EH (cell line): ENCODE results near the gene ABTB2.
A peak's percentile ranks its signal among the peaks of the same experiment; 100 is the strongest.

Experiments
- DNase-seq: peaks from one replicate; pipeline ENCODE4 v3.0.0-alpha.2; 2015; ENCODE audit warnings: low read depth

ABTB2 gene

DNA sequence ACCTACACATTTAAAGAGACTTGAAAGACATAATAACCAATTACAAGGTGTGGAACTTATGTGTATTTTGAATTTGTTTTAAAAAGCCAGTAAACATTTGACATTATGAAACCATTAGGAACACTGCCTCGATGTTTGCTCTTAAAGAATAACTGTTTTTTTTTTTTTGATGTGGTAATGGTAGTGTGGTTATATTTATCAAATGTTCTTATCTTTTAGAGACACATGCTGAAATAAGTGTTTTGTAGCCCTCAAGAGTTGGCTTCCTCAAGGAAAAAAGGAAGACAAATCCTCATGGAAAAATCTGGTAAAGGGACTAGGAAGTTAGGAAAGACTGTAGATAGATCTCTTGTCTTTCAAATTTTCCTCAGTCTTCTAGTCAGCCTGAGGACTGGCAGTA is 2.2 kb upstream of the ABTB2 start:
- no peak for DNase-seq

DNA sequence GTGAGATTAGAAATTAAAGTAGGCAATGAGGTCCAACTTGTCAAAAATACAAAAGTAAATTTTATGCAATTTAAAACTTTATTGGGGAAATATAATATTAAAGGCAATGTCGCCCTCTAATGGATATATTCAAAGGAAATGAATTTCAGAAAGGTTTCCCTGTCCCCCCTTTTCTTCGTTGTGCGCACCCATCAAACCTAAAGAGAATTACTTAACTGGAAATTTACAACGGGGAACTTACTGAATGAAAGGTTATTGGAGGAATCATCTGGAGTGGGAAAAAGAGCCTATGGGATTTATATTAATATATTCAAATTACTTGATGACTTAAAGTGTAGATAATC is 1.7 kb upstream of the ABTB2 start:
- DNase-seq = no peak

DNA sequence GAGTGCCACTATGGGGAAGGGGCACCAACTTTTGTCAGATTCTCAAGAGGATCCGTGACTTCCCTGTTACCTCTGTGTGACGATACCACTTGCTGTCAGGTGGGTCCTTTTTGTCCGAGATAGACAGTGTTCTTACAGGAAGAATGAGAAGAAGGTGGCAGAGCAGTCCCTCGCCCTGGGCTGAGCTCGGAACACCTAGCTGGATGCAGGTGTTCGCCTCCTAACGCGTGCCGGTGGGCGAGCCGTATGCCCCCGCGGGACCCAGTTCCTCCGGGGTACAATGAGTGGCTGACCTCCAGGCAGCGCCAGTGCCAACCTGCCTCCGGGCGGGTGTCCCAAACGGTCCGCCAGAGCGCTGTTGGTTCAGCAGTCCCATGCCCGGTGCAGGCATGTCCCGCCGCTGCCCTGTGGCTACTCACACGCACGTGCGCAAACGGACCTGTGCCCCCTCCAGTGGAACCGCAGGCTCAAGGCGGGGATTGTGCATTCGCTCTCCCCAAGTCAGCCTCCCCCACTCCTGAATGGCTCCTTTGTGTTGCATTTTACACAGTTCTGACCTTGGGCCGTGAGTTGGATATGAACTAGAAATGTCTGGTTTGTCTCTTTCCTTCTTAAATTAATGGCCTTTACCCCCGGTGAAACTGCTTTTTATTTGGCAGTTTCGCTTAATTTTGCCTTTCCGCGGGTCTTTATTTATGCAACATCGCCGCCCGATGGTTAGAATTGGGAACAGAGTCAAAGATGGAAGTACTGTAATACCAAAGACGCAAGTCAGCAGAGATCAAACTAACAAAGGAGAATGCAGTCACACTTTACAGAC is 1.1 kb upstream of the ABTB2 start:
- DNase-seq = peak; percentile 79

DNA sequence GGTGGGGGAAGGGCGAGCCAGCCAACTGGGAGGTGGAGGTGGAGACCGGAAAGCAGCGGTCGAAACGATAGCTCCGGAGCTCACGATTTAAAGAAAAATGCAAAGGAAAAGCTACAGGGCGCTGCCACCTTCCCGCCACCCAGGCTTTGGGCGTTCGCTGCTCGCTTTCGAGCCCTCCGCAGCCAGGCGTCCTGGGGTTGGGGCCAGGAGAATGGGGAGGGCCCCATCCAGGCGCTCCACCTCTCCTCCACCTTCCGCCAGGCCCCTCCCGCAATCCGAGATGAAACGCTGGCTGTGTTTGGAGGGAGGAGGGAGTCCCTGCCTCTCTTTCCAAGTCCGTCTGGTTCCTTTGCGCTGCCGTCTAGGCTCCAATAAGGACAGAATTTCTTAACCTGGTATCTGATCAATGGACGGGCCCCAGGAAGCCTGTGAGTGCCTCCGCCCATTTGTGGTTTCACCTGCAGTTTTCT is 483 bp upstream of the ABTB2 start:
- DNase-seq = peak; percentile 36

DNA sequence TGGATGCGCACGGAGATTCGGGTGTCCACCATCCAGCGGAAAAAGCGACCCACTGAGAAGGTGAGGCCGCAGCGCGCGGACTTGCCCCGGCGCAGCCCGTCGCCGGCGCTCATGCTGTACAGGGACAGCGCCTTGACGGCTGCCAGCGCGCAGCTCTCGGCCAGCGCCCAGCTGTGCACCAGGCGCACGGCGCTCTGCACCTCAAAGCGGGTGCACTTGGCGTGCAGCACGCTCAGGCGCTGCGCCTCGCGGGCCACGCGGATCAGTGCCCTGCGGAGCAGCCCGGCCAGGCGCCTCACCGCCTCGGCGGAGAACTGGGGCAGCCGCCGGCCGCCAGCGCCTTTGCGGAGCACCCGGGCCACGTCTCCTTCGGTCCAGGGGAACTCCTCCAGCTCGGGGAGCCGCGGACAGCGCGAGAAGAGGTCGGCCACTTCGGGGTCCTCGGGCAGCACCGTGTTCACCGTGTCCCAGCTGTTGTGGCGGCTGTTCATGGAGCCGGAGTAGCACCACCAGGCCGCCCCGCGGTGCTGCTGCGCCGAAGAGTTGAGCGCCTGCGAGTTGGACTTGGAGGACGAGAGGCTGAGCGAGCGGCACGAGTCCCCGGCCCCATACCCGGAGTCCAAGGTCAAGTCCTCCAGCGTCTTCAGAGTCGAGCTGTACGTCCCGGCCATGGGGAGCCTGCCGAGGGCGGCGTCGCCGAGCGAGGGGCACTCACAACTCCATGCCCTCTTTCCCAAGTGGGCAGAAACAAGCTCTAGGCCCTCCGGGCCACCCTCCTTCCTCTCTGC is 703 bp downstream of the ABTB2 start:
- peak; percentile 64 for DNase-seq

DNA sequence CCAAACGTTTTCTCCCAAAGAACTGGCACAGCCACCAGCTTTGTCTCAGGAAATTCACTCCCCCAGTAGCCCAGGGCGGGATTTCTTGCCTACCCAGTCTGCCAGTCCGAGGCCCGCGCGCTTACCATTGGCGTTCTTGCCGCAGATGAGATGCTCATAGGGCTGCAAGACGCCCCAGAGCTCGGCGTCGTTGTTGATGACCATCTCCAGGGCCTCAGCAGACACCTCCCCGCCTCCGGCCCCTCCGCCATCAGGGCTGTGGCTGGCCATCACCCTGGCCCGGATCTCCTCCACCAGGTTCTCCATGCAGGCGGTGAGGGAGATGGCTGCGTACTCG is 1.3 kb downstream of the ABTB2 start:
- DNase-seq = peak; percentile 34

DNA sequence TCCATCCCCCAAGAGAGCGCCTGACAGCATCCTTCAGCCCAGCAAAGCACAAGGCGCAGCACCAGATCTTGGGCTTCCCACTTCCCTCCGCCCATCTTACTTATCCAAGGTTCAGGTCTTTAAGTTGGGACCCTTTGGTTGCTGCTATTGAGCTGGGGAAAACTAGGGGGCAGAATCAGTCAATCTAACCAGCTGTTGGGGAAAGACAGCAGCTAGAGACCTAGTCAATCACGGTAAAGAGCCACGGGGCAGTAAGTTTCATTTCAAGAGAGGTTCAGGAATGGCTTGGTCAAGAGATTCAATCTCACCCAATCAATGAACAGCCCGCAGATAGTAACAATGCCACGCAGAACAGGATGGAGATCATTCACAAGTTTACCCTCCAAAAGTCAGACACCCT is 1.7 kb downstream of the ABTB2 start:
- DNase-seq = no peak

DNA sequence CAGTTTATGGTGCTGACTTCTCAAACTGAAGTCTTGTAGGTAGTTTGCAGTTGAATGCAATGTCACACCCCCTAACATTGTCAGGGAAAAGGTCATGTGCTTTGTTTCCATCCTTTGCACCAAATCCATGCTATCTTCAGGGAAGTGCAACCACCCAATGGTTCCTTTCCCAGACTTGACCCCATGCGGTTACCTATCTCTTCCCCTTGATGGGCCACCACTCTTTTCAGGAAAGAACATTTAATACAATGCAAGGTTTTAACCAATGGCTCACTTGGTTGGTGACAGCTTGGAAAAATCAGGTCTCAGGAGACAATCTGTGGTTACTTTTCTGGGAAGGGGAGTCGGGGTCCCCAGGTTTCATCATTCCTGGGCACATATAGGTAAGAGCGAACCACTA is 2.1 kb downstream of the ABTB2 start:
- no peak for DNase-seq

DNA sequence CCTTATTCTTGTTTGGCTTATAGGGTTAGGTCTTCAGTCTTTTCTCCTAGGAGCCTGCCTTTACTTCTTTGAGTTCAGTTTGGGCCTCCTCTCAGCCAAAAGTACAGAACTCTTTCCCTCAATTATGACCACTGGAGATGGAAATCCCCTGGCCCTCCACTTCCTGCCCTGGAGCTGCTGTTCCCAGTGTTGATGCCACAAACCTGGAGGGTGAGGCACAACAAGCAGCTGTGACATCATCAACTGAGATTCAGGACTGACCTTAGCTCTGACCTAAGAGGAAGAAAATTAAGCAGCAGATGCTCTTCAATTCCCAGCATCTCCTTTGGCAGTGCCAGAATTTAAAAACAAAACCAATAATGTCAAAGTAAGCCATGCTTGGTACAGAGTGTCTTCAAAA is 3.0 kb downstream of the ABTB2 start:
- DNase-seq = peak; percentile 19

DNA sequence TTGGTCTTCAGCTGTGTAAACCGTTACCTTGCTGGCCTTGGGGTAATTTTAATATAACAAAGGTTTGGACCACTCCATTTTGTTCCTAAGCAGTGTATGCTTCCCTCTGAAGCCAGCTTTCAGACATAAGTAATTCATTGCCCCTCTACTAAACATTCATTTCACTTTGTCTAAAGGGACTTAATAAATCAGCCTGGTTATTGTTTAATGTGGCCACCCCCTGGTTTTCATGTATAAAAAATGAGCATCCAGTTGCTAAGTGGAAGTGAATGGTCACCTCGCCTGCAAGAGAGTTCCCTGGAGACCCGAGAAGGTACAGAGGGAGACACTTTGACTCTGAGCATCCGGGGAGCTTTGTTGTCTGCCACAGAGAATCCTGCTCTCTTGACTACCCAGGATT is 3.9 kb downstream of the ABTB2 start:
- no peak for DNase-seq

DNA sequence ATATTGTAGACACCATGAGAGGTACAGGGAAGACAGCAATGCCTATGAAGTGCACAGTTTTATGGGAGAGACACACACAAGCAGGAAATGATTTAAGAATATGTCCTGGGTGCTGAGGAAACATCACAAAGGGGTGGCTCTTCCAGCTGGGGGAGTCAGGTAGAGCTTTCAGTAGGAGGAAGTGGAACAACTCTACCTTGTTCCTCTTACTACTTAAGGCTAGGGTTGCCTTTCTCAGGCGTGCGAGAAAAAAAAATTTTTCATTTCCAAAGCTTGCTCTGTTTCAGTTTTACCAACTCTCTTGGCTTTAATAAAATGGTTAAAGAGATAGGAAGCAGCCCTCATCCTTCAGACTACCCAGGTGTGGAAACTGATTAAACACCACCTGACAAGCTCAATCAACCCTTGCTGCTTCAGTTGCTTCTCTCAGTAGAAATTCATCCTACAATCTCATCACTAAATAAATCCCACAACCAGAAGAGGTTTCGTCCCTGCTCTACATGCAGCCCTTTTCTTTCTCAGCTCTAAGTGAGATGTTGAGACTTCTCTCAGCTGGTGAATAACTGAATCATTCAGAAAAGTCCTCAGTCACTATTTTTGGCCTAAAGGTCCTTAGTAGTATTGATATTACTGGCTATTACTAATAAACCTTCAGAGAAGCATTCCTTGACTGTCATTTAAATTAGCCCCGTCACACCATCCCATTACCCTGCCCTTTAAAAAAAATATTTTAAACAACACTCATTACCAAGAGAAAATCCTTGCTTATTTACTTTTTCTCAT is 5.9 kb downstream of the ABTB2 start:
- DNase-seq = no peak

DNA sequence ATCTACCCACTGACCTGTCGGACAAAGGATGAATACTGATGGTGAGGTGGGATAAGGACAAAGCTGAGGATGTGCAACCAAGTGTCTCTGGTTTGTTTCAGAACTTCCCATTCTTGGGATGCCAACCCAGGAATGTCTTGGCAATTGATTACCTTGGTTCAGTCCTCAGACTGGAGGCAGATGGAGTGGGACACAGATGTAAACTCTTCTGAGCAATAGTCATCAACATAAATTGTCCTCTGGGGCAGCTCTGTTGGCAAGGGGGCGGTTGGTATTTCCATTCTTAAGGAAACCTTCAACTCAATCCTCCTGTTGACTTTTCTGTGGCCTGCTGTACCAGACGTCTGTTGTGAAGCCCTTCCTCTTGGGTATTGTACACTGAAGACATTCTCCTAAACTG is 6.8 kb downstream of the ABTB2 start:
- no peak for DNase-seq

DNA sequence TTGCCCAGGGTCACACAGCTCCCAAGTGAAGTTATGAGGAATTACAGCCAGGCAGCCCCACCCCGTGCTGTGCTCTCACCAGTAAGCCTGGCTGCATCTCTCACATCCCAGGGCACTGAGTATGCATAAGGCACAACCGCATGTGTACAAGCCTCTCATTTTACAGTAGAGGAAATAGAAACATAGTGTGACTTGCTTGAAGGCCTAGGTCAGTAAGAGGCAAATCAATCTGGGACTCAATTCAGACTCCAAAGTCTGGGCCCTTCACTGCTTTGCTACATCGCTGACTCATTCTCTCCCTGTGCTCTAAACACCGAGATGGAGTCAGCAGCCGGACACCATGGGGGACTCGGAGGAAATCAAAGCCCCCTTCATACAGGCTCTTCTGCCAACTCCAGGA is 7.9 kb downstream of the ABTB2 start:
- DNase-seq = no peak

DNA sequence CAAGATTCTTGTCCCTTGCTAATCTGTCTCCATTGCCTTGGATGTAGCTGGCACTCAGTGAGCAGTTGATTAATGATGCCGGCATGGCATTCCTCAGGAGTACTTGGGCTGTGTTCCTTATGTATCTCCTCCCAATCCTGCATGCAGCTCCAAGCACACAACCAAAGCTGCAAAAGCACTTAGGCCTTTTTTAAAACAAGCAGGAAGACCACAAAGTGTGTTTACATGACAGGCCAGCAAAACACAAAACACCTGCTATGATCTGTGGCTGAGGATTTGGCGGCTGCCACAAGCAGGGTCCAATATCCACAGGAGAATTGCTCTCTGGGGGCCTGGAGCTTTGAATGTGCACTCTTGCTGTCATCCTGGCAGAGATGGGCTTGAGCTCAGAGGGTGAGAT is 8.9 kb downstream of the ABTB2 start:
- DNase-seq = no peak

DNA sequence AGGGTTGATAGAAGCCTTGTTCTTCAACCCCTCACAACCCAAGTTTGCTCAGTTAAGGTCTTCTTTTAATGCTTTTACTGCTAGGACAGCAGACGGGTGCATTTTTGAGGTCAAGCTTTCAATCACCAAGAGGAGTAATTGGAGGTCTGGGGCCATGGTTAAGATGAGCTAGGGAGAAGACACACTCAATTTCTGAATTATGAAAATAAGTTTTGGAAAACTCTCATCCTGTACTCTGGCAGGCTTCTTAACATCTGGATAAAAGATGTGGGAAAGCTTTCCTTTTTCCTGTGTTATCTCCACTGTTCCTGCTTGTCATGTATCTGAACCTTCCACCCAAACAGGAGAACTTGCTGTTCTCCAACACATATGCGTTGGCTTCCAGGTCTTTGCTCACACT is 9.7 kb downstream of the ABTB2 start:
- no peak for DNase-seq

DNA sequence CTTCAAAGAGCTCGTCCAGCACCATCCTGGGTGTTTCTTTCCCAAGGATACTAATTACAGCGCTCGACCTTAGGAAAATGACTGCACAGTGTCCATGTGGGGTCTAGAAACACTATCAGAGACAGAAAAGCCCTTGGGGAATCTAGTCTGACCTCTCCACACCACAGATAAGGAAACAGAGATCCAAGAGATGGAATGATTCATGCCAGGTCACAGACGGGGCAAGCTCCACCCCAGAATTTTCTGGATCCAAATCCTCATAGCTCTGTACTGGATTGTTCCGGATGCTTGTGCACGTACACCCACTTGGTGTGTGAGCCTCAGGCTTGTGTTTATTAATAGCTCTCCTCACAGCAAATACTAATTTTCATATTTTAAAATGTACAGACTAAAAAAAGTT is 11.3 kb downstream of the ABTB2 start:
- DNase-seq = peak; percentile 56

DNA sequence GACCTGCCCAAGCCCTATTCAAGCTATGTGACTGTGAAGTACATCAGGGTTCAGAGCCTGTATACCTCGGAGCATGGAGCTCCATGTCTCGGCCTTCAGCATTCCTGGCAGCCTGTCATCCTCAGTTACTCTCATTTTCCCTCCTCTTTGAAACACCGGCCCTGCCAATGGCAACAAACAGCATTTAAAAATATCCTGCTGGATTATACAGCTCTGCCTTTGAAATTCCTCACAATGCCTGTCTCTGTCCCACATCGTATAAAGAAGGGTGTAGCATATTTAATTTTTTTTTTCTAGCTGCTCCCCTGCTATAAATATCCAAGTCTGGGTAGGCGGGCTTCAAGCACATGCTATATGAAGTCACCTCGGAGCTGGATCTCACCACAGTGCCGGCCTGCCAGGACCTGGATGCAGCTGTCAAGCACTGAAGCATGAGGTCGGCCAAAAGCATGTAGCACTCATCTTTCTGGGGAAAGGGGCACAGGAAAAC is 11.8 kb downstream of the ABTB2 start:
- DNase-seq = peak; percentile 45

DNA sequence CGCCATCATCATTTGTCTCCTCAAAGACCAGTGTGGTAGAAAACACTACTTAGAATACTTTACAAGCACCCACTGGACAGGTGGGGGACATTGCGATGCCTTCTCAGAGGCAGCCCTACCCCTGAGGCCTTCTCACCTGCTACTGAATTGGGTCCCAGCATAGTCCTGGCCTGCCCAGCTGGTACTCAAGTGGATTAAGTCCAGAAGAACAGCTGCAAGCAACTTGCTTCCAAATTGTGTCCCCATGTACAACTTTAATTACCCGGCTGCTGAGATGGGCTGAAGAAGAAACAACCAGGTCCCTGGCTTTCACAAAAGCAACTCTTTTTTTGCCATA is 12.3 kb downstream of the ABTB2 start:
- no peak for DNase-seq

DNA sequence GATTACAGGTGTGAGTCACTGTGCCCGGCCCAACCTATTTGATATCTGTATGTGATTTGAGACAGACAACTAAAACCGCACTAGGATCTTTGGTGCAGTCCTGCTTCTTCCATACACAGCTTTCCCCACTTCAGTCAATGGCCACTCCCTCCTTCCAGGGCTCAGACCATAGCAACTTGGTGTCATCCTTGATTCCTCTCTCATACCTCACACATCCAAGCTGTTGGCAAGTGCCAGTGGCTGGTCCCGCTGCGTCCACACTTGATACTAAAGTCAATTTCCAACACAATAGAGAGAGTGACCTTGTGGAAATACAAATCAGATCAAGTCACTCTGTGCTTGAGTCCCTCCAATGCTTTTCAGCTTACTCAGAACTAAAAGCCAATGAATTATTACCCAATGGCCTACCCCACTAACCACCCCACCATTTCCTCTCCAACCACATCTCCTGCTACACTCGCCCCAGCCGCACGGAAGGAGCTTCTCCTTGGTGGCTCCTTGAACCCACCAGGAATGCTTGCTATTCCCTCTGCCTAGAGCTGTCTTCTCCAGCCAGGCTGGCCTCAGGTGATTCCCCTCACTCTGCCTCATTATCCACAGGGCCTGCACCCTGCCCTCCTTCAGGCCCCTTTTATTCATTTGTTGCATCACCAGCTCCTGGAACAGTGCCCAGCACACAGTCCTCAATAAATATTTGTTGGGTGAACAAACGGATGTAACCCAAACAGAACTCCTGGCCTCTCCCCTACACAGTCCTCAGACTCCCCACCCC is 12.9 kb downstream of the ABTB2 start:
- DNase-seq = peak; percentile 96

DNA sequence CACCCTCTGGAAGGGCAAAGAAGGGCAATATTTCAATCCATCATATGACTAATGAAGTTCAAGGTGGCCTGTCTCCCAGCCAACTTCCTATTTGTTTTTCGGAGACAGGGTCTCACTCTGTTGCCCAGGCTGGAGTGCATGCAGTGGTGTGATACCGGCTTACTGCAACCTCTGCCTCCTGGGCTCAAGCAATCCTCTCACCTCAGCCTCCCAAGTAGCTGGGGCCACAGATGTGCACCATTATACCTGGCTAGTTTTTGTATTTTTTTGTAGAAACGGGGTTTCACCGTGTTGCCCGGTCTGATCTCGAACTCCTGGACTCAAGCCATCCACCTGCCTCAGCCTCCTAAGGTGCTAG is 13.4 kb downstream of the ABTB2 start:
- no peak for DNase-seq

DNA sequence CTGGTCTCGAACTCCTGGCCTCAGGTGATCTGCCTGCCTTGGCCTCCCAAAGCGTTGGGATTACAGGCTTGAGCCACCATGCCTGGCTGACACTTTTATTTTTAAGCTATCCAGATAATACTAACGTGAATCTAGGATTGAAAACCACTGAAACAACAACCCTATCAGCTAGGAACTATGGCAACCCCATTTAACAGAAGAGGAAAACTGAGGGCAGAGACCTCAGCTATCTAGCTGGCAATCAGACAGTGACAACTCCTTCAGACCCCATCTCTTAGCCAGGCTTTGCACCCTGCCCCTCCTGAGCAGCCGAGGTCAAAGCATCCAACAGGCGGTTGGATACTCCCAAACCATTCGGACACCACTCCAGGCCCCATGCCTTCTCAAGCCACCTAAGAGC is 14.1 kb downstream of the ABTB2 start:
- DNase-seq = no peak

DNA sequence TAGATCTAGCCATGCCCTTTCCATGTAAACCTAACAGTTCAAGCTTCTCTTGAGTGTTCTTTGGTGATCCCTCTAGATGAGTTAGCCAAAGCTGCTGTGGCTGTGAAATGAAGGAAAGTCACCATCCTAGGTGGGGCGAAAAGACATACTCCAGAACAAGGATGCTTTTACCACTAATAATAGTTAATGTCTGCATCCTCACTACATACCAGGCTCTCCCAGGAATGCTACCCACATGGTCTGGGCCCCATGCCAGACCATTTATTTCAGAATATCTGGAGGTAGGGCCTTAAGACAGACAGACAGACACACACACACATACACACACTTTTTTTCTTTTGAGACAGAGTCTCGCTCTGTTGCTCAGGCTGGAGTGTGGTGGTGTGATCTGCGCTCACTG is 14.7 kb downstream of the ABTB2 start:
- DNase-seq = peak; percentile 90
